SK-MEL-5 (cell line): ENCODE results near the gene PLA2G15. TPM values are rescaled to one million over a fixed set of nuclear protein-coding genes. Genes with fewer than 3 reads are reported as not detected.

Experiments used
- DNase-seq: peaks from one replicate; pipeline ENCODE4 v3.0.0-alpha.2; 2016; ENCODE audit warnings: low read depth, low spot score
- in situ Hi-C: cut with HindIII; loops from 2 replicates; pipeline ENCODE4 v1.10.0; 2016; ENCODE audit warnings: low sequenced_read_pairs, high pct_unique_total_duplicates, low pct_unique_long_range_greater_than_20kb
- small RNA-seq, 2 experiments: library from RNA; depleted of rRNA; stranded (forward); fragments of <200 nt; gene quantifications; one replicate each; pipeline ENCODE3, GENCODE V24; 2014
- total RNA-seq: library from RNA; depleted of rRNA; stranded (reverse); fragments of >200 nt; shearing (Covaris generic); gene quantifications from 2 replicates; pipeline ENCODE4 v1.2.3, GENCODE V29; 2014; rRNA removed

Gene PLA2G15
- total RNA-seq, 1 experiment from 2014 or later = 13.5 TPM

GRCh38 chr16:68306633-68307032 lies 61.5 kb downstream of the PLA2G15 start:
- DNase-seq = no peak
- in situ Hi-C loops = no loop called here

- DNase-seq = no peak
- in situ Hi-C loops = no loop called here
These were observed 64.6 kb downstream of the PLA2G15 start for GRCh38 chr16:68309799-68310198.

- peak; percentile 7 for DNase-seq
- in situ Hi-C loops = no loop called here
These were observed 65.2 kb downstream of the PLA2G15 start for GRCh38 chr16:68310437-68310773.

Small RNA genes within 50 kb of the gene (small RNA-seq; reads per million reads assigned to genes)
- 0 reads per million in 2 experiments for gene RNU6-1262P

Other genes starting within 250 kb of the PLA2G15 start
- gene DPEP2, start 245.9 kb upstream of the PLA2G15 start, total RNA-seq = not detected in 2 replicates
- not detected in 2 replicates for gene DPEP2NB, start 229.5 kb upstream of the PLA2G15 start, total RNA-seq
- 19.6 and 24.3 TPM in 2 replicates for gene DDX28, start 222.1 kb upstream of the PLA2G15 start, total RNA-seq
- gene DUS2, start 222.1 kb upstream of the PLA2G15 start, total RNA-seq = 18.5 and 18.6 TPM in 2 replicates
- gene NFATC3, start 160.0 kb upstream of the PLA2G15 start, total RNA-seq = 13.8 and 16.6 TPM in 2 replicates
- 0.11 TPM in 1 of 2 replicates, not detected in the other for gene ESRP2, start 9.2 kb upstream of the PLA2G15 start, total RNA-seq
- gene SLC7A6, start 19.2 kb downstream of the PLA2G15 start, total RNA-seq = 21.3 and 22.2 TPM in 2 replicates
- gene SLC7A6OS, start 65.6 kb downstream of the PLA2G15 start, total RNA-seq = 20.2 and 21.9 TPM in 2 replicates
- 53.5 and 56.6 TPM in 2 replicates for gene PRMT7, start 65.6 kb downstream of the PLA2G15 start, total RNA-seq
- 0.03 and 0.77 TPM in 2 replicates for gene SMPD3, start 203.1 kb downstream of the PLA2G15 start, total RNA-seq